Stimulated activated CD4-positive, alpha-beta T cell treated with anti-CD3 and anti-CD28 coated beads, Interleukin-1b, Interleukin-23, amount 100 ng/mL, for 4 hours (primary cell): Measurements from ENCODE around the gene MICAL2.

Experiments used
- DNase-seq, 2 donors: peaks; one replicate each; pipeline ENCODE4 v3.0.0-alpha.2; 2020; ENCODE audit warnings: low read depth in 2 of 2

Gene MICAL2

GRCh38 chr11:12156301-12157140 lies 46.1 kb downstream of the MICAL2 start:
- DNase-seq: no peak

- no peak for DNase-seq
Measured at GRCh38 chr11:12157241-12157661, 46.9 kb downstream of the MICAL2 start.

GRCh38 chr11:12158909-12159308 lies 48.5 kb downstream of the MICAL2 start:
- no peak for DNase-seq

GRCh38 chr11:12159351-12160099 lies 49.1 kb downstream of the MICAL2 start:
- DNase-seq: no peak

- DNase-seq: no peak
Measured at GRCh38 chr11:12160231-12160630, 49.8 kb downstream of the MICAL2 start.

GRCh38 chr11:12160680-12161079 lies 50.3 kb downstream of the MICAL2 start:
- no peak for DNase-seq

- DNase-seq: no peak
Measured at GRCh38 chr11:12161137-12161536, 50.7 kb downstream of the MICAL2 start.

- no peak for DNase-seq
Measured at GRCh38 chr11:12161603-12162350, 51.4 kb downstream of the MICAL2 start.

GRCh38 chr11:12162652-12163051 lies 52.3 kb downstream of the MICAL2 start:
- no peak for DNase-seq

- no peak for DNase-seq
Measured at GRCh38 chr11:12163181-12163941, 53.0 kb downstream of the MICAL2 start.

- DNase-seq: no peak
Measured at GRCh38 chr11:12164061-12165014, 53.9 kb downstream of the MICAL2 start.

- no peak for DNase-seq
Measured at GRCh38 chr11:12165237-12165875, 55.0 kb downstream of the MICAL2 start.

- no peak for DNase-seq
Measured at GRCh38 chr11:12166299-12167060, 56.1 kb downstream of the MICAL2 start.

GRCh38 chr11:12167061-12168000 lies 56.9 kb downstream of the MICAL2 start:
- no peak for DNase-seq

- no peak for DNase-seq
Measured at GRCh38 chr11:12168114-12168513, 57.7 kb downstream of the MICAL2 start.

- no peak for DNase-seq
Measured at GRCh38 chr11:12169822-12170221, 59.4 kb downstream of the MICAL2 start.

GRCh38 chr11:12170501-12170900 lies 60.1 kb downstream of the MICAL2 start:
- no peak for DNase-seq

GRCh38 chr11:12170984-12171383 lies 60.6 kb downstream of the MICAL2 start:
- DNase-seq: no peak
